ENCODE results near the gene ZYX. TPM values are rescaled to one million over a fixed set of nuclear protein-coding genes. Genes with fewer than 3 reads are reported as not detected.
"Not testable (repeated sequence)": the region's sequence is repeated elsewhere in the genome, so short reads cannot be mapped to it uniquely, and the experiment has no call there.

ZYX gene
- polyA plus RNA-seq, 5 donors = 105 to 328 (median 157) TPM

- DNase-seq = not testable (repeated sequence)
Observed at GRCh38 chr7:143415209-143415608, 34.1 kb downstream of the ZYX start.

DNA sequence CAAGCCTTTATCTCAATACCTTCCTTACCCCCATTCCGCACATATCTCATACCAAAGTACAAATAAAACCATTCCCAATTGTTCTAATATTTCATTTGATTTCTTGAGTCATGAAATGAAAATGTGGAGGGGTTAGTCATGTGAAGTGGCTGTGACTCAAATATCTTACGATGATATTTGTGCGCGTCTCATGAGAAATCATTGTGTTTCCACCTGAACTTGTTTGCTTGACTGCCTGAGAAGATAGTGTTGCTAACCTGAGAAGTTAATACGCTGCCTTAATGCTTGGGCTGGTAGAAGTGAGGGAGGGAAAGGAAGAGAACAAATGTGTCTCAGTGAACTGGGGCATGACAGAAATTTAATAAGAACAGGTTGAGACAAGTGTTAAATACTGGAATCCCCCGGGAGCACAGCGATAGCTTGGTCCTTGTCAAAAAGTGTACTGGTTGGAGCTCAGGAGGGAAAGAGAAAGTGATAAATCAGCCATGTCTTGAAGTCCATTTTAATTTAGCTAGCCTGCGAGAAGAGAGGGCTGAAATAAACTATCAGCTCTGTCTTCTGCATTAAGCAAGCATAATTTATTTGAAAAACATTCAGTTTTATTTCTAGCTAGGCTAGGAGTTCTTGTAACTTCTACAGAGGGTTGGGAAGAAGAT lies 34.7 kb downstream of the ZYX start:
- DNase-seq = no peak

- no peak for DNase-seq
Observed at GRCh38 chr7:143416565-143417149, 35.5 kb downstream of the ZYX start.

GRCh38 chr7:143417734-143418383 lies 36.7 kb downstream of the ZYX start:
- DNase-seq = no peak

GRCh38 chr7:143418681-143419458 lies 37.7 kb downstream of the ZYX start:
- no peak for DNase-seq

DNA sequence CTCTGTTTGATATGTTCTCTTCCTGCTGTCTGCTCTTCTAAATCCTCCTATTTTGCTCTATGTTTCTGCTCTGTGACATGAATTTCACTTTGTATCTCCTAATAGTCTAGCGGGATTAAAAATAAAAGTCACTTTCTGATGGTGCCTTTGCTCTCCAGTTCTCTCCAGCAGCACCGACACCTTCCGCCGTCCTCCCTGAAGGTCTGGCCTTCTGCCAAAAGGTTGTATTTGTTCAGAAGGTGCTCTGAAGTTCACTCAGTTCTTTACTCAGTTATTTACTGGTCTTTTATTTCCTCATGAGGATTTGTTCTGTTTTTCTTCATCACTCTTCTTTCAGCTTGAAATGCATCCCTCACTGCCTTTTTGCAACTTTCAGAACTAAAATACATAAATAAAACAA lies 38.7 kb downstream of the ZYX start:
- no peak for DNase-seq

GRCh38 chr7:143420624-143421023 lies 39.5 kb downstream of the ZYX start:
- not testable (repeated sequence) for DNase-seq

DNA sequence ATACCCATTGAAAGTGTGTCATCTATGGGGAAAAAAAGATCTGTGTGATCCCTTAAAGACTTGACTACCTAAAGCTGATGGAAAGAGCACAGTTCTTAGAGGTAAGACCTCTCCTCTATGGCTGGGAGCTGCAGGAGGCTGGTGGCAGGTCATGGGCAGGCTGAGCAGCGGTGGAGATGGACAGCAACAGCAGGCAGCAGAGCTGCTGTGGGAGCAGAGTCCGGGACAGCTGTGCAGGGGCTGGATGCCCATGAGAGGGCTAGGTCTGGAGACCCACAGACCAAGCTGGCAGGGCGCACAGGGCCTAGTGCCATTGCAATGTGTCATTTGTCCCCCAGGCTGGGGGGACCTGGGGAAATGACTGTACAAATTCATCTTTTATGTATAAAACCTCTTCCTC lies 40.9 kb downstream of the ZYX start:
- DNase-seq = no peak

DNA sequence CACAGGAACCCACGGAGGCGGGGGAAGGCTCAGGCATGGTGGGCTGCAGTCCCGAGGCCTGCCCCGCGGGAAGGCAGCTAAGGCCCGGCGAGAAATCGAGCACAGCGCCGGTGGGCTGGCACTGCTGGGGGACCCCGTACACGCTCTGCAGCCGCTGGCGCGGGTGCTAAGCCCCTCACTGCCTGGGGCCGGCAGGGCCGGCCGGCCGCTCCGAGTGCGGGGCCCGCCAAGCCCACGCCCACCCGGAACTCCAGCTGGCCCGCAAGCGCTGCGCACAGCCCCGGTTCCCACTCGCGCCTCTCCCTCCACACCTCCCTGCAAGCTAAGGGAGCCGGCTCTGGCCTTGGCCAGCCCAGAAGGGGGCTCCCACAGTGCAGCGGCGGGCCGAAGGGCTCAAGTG lies 43.3 kb downstream of the ZYX start:
- not testable (repeated sequence) for DNase-seq

DNA sequence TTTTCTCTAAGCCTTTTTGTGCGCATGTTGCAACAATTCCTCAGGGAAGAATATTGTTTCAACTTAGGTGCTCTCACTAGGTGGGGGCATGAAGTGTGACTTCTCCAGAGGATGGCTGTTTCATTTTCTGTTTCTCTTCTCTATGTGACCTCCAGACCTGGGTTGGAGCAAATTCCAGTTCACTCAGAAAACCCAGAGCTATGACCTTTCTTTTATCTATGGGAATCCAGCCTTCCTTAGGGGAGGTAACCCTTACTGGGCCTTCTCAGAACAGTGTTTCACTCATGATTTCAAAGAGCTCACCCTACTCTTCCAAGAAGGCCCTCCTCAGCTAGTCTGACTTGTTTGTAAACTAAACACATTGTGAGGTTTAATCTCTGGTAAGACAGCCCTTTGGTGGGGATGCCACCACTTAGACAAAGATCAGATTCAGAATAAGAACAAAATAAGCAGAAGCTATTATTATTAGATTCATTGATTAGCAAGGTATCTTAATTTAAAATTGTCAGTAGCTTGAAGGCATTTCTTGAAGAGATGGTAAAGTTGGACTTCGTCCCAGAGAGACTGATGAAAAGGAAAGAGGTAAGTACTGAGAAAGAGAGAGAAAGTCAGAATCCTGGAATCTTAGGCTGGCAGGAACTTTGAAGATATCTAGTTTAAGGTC lies 45.5 kb downstream of the ZYX start:
- DNase-seq = no peak

- DNase-seq = no peak
Observed at GRCh38 chr7:143429770-143430698, 48.9 kb downstream of the ZYX start.

GRCh38 chr7:143431109-143431508 lies 50.0 kb downstream of the ZYX start:
- no peak for DNase-seq

- no peak for DNase-seq
Observed at GRCh38 chr7:143433759-143434158, 52.6 kb downstream of the ZYX start.

DNA sequence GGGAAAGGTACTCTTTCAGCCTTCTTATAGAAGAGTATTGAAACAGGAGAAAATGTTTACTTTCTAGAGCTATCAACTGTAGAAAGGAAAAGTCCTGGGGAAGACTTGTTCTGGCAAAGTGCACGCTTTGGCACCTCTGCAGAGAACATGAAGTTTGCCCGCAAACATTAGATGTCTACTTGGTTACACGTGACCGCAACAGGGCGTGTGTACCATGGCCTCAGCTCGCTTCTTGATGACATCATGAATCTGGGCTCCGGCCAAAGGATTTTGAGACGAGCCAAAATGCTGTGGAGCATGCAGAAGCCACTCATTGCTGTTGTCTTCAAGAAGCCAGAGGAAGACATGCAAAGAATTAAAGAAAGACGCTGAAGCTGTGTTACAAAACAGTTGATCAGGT lies 53.5 kb downstream of the ZYX start:
- DNase-seq = no peak

GRCh38 chr7:143435266-143435665 lies 54.1 kb downstream of the ZYX start:
- no peak for DNase-seq

DNA sequence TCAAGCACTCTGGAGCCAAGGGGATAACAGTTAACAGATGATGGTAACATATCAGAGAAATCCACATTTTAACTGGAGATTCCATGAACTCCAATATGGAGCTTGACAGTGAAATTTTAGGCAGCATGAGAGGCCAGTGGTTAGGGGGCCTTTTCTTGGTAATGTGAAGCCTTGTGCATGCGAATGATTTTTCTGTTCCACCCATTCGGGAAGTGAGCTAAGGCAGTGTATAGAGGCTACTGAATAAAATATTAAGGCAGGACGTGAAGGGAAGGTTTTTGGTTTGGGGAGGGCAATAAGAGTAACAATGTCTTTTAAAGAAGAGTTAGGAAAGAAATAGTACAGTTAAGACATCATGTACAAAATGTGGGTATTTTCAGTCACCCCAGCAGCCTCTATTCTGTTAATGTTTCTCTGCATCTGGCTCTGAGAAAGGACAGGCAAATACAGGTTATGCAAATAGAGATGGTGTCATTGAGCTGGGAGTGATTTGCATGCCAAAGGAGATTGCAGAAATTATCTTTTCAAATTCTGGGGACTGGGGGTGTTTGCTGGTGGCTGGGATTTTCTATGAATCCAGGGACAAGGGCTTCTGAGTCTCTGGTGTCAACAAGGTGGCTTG lies 55.3 kb downstream of the ZYX start:
- DNase-seq = no peak

DNA sequence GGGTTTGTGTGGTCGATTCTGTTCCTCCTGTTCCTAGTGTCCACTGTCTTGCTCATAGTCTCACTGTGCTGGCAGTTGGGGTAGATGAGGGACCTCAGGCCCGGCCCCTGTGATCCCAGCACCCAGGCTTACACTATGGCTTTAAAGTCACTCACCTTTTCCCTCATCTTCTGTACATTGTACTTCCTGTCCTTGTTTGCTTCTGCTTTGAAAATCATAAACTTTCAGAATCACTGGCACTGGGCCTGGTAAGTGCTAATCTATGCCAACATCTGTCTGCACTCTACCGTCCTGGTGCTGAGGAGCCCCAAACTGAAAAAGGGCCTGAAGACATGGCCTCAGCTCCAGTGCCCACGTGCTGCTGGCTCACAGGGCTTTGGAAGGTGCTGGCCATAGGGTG lies 56.4 kb downstream of the ZYX start:
- DNase-seq = no peak

DNA sequence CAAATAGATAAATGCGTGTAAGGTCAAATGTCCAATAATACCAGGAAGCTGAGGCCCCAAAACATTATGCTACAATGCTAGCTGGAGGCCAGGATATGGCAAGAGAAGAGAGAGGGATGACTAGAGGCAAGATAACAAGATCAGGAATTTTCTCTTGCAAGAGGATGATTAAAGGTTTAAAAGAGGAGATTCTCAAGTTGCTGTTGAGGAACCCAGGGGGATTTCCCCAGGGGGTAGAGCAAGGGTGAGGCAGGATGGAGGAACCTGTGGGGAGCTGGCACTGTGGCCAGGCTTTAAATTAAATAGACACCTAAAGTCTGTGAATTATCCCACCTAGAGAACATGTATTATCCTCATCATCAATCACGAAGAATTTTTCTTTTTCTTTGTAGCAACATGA lies 58.7 kb downstream of the ZYX start:
- DNase-seq = no peak
